ENCODE data around the gene SLC16A4. TPM values are rescaled to one million over a fixed set of nuclear protein-coding genes. Genes with fewer than 3 reads are reported as not detected.

SLC16A4 gene
- polyA plus RNA-seq, 1 donor, result 11.6 TPM

DNA sequence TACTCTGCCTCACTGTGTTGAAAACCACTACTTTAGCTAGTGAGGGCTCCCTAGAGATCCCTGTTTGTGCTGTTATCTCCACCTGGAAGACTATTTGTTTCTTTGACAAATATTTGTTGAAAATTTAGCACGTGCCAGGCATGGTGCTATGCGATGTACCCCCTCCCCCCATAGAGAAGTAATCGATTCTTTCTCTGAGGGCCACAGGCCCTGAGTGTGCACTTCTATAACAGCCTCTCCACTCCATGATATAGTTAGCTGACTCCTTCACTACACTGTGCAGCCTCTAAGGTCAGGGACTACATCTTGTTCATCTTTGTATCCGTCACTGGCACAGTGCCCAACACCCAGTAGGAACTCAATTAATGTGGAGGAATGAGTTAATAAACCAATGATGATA, 69.0 kb downstream of the SLC16A4 start:
- no peak for DNase-seq

DNA sequence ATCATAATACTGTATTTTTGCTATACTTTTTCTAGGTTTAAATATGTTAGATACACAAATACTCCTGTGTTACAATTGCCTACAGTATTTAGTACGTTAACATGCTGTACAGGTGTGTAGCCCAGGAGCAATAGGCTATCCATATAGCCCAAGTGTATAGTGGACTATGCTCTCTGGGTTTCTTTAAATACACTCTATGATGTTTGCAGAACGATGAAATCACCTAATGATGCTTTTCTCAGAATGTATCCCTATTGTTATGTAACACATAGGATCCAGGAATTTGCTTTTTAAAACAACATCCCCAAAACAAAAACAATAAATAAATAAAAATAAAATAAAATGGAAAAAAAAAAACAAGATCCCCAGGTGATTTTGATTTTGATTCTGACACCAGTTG, 69.8 kb downstream of the SLC16A4 start:
- no peak for DNase-seq

DNA sequence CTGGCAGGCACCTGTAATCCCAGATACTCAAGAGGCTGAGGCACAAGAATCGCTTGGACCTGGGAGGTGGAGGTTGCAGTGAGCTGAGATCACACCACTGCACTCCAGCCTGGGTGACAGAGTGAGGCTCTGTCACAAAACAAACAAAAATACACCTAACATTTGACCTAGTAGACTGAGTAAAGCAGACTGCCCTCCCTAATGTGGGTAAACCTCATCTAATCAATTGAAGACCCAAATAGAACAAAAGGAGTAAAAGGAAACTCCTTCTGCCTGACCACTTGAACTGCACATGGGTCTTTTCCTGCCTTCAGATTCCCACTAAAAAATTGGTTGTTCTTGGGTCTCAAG, 70.7 kb downstream of the SLC16A4 start:
- no peak for DNase-seq

DNA sequence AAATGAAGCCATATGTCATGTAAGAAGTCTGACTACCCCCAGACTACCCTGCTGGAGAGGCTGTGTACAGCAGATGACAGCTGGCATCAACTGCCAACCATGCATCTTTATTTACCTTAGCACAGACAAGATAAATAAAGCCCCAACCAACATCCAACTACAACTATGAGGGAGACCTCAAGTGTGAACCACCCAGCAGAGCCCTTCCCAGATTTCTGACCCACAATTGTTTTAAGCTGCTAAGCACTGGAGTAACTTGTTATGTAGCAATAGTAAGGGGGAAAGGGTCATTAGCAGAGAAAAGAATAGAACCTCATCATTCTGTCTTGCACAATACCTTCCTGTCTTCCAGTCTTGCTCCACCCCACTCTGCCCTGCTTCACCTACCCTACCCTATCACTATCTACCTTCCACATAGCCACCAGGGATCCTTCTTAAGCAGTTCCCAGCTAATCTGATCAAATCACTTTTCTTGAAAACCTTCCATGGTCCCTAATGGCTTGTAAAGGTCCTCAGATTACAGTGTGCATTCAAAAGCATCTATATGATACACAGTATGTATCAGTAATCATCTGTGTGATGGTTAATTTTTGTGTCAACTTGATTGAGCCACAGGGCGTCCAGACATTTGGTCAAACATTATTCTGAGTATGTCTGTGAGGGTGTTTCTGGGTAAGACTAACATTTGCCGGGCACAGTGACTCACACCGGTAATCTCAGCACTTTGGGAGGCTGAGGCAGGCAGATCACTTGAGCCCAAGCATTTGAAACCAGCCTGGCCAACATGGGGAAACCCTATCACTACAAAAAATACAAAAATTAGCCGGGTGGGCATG, 71.3 kb downstream of the SLC16A4 start:
- no peak for DNase-seq

DNA sequence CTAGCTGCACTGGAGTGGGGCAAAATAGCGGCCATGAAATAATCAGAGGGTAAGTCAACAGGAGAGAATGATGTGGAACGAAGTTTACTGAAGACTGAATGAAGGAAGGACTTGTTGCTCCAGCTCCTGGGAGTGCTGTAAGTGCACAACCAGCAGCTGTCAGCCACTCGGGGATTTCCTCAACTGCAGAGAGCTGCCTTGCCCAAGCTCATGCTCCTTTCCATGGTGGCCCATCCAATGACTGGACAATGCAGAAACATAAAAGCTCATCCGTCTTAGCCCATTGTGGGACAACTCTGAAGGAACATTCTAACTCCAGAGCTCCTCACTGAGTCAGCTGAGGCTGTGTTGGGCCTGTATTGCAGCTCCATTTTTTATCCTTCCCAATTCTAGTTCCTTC, 72.8 kb downstream of the SLC16A4 start:
- no peak for DNase-seq

DNA sequence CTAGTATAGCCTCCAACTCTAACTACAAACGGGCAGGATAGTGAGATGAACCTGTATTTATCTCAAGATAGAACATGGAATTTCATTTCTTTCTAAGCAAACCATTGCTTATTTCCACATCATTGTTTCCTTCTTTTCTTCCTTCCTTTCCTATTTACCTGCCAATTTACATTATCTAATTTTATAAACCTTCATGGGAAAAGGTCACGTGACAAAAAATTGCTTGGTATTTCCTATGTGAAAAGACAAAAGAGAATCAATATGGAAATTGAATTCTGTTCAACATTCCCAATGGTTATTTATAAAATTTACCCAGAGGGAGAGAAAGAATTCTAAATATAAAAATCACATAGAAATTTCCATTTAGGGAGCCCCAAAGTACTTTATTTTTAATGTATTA, 74.1 kb downstream of the SLC16A4 start:
- DNase-seq, result no peak

Other genes with a start within 250 kb of the SLC16A4 start
- gene SLC6A17, start 240.5 kb downstream of the SLC16A4 start, polyA plus RNA-seq (ENCODE audit: insufficient read length), result 0.83 TPM
- gene KCNC4, start 180.7 kb downstream of the SLC16A4 start, polyA plus RNA-seq (ENCODE audit: insufficient read length), result 9.2 TPM
- gene RBM15, start 51.6 kb downstream of the SLC16A4 start, polyA plus RNA-seq (ENCODE audit: insufficient read length), result 9.1 TPM
- gene LAMTOR5, start 16.7 kb upstream of the SLC16A4 start, polyA plus RNA-seq (ENCODE audit: insufficient read length), result 90.9 TPM
- not detected for gene PROK1, start 60.1 kb upstream of the SLC16A4 start, polyA plus RNA-seq (ENCODE audit: insufficient read length)
- gene KCNA10, start 128.1 kb upstream of the SLC16A4 start, polyA plus RNA-seq (ENCODE audit: insufficient read length), result 0.75 TPM
- gene KCNA2, start 215.3 kb upstream of the SLC16A4 start, polyA plus RNA-seq (ENCODE audit: insufficient read length), result 0.52 TPM

Measured in hindlimb muscle (tissue), 1 donor.